K562 (cell line): ENCODE data around the gene ATG4D.
A peak's percentile ranks its signal among the peaks of the same experiment; 100 is the strongest.

ENCODE experiments used
- CTCF ChIP-seq, 3 experiments: IDR thresholded peaks in 2 of 3; conservative IDR thresholded peaks in 1 of 3; 2 replicates each; pipeline ENCODE4 v1.5.1; 2011 to 2012; ENCODE audit warnings: low read length in 3 of 3, mild to moderate bottlenecking in 3 of 3, control low read depth in 2 of 3, improper control_type of control experiment in 1 of 3, inconsistent platforms in 1 of 3, low read depth in 1 of 3, mixed read lengths in 1 of 3, moderate library complexity in 1 of 3; ENCODE audit not compliant: insufficient read depth in 2 of 3
- EZH2 ChIP-seq: IDR thresholded peaks from 2 replicates; pipeline ENCODE4 v1.6.1; 2012; ENCODE audit warnings: low read depth, mild to moderate bottlenecking, inconsistent platforms, low read length, borderline replicate concordance
- MTA1 ChIP-seq: fragments of 450-650 bp; IDR thresholded peaks from 2 replicates; pipeline ENCODE4 v1.6.1; 2017; ENCODE audit warnings: borderline replicate concordance
- RFX5 ChIP-seq: IDR thresholded peaks from 2 replicates; pipeline ENCODE4 v1.6.1; 2011; ENCODE audit warnings: low read depth, mild to moderate bottlenecking, improper control_type of control experiment, low read length
- TAF15 ChIP-seq: fragments of 200-400 bp; formaldehyde crosslinking; IDR thresholded peaks from 2 replicates; pipeline ENCODE4 v1.6.1; 2017; ENCODE audit warnings: mild to moderate bottlenecking, low read depth, low read length, moderate library complexity

- no peak for TF ChIP-seq MTA1
- 0 out of 6 replicates have a peak, but pooled peaks of 1 of the 3 experiments have one; percentile 11 for TF ChIP-seq CTCF (IDR thresholded peaks at IDR 0.05 in 2 of 3, conservative IDR thresholded peaks at IDR 0.05 in 1 of 3; ENCODE audit: insufficient read depth in 2 of 3, low read depth in 1 of 3, low read length in 3 of 3)
- no peak for TF ChIP-seq EZH2
- no peak for TF ChIP-seq TAF15
- TF ChIP-seq RFX5 = no peak
These were observed 11.3 kb downstream of the ATG4D start for GRCh38 chr19:10554760-10555609.
